ENCODE results near the gene MUC4.

The MUC4 gene

DNA sequence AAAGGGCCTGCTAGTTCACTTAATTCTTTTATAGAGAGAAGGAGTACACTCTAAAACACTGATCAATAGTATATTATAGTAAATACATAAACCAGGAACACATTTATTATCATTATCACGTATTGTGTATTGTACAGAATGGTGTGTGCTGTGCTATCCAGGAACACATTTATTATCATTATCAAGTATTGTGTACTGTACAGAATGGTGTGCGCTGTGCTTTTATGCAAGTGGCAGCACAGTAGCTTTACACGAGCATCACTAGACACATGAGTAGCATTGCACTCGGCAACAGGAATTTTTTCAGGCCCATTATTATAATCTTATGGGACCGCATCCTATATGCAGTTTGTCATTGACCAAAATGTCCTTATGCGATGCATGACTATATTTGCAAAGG is 111.9 kb downstream of the MUC4 start:
- DNase-seq (ENCODE audit: low read depth in 3 of 3): no peak

DNA sequence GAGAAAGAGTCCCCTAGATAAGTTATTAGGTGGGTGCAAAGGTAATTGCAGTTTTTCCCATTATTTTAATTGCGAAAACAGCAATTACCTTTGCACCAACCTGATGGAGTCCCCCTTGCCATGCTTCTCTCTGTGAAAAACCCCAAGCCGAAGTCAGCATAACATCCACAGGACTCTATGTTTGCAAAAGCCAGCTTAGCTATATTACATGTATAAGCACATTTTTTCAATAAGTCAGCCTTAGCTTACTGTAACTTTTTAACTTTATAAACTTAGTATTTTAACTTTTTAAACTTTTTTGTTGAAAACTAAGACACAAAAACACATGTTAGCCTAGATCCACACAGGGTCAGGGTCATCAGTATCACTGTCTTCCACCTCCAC is 112.3 kb downstream of the MUC4 start:
- DNase-seq (ENCODE audit: low read depth in 3 of 3): no peak

DNA sequence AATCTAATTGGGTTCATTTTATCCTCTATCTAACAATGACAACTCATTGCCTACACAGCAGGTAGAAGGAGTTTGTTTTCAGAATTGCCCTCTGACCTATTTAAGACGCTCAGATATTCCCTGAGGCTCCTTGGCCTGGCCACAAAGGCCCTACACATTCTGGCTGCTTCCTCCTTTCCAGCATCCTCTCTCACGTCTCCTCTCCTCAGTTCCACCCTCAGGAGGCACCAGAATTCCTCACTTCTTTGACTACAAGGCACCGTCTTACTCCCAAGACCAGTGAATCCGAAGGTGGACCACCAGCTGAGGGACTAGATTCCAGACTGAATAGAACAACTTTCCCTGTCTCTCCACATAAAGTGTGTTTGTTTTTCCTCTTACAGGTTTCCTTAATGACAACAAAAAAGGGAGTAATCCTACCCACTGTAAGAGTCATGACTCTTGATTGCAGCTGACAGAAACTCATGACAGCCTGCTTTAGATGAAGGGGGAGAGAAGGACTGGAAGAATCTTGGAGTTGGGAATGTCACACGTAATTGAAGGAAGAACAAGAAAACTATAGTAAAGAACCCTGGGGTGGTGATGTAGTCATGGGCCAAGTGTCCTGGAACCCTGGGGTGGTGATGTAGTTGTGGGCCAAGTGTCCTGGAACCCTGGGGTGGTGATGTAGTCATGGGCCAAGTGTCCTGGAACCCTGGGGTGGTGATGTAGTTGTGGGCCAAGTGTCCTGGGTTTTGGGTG is 112.9 kb downstream of the MUC4 start:
- no peak for DNase-seq (ENCODE audit: low read depth in 3 of 3)

DNA sequence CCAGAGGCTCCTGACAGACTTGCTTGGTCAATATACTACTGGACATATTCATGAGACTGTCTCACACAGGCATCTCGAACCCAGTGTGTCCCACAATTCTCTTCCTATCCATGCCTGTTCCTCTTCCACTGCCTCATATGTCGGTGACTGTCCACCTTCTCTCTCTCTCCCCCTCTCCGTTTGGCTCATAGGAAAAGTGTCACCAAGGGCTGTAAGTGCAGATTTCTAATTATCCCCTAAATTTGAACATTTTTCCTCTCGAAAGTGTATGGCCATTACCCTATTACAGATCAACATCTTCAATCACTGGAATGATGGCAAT is 113.4 kb downstream of the MUC4 start:
- no peak for DNase-seq (ENCODE audit: low read depth in 3 of 3)

DNA sequence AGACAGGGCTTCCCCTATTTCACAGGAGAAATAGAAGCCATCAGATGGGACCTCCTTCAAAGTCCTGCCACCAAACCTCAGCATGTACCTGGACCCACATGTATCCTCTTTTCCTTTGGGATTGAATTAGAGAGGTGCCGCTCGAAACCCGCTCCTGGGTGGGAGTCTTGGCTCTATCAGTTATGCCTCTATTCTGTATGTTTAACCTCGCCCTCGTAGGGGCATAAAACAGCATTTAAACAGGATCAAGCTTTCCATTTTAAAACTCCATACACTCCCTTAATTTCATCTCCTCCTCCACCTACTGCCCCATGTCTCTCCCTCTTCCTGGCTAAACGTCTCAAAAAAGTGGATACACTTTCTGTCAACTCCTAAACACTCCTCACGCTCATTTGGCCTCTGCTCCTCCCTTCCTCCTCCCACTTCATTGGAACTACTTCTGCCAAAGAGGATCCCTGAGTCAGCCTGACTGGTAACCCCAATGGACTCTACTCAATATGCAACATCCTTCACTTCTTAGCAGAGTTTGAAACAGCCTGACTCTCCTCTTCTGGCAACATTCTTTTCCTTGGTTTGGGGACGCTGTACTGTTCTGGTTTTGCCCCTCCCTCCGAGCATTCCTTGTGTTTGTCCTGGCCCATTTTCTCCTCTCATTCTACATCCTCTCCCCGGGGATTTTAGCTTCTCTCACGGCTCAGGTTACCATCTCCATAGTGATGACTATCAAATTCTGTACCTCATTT is 114.0 kb downstream of the MUC4 start:
- DNase-seq (ENCODE audit: low read depth in 3 of 3): no peak
